ENCODE measurements around the gene DNER. TPM values are rescaled to one million over a fixed set of nuclear protein-coding genes. Genes with fewer than 3 reads are reported as not detected.

Gene DNER
- total and polyA plus RNA-seq, 2 of the 13 experiments (the other 11 are each of a cell fraction or from before 2014, with no cell fraction given) = not detected

DNA sequence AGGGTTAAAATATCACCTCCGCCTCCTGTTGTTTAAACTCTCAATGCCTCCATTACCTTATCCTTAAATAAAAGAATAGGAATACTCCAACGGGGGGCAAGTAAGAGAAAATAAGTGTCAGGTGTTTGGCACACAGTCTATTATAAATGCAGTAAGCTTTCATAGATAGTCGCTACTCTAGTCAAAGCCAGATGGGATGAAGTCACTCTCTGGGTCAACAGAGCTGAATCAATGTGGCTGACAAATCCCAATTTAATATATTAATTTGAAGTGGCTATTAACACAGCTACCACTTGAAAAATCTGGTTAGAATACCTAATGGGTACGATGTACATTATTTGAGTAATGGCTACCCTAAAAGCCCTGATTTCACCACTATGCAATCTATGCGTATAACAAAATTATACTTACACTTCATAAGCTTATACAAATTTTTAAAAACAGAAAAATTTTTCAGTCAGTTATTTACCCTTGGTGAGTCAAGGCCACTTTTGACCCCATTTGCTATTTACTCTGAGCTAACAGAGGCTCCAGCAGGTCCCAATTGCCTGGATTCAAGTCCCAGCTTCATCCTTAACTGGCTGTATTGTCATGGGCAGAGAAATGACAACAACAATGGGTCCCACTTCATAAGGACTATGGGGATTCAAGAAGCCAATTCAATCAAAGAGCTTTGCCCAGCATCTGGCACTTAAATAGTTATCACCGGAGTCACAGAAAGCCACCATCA, 275.8 kb downstream of the DNER start:
- intact Hi-C loops (cut with micrococcal nuclease; ENCODE audit: unreplicated experiment) = no loop called here
- no peaks in the 10 kb centered on the region for H4K20me1 ChIP-seq (ENCODE audit: insufficient read depth, low read length)
- CTCF ChIA-PET (ENCODE audit: low intra/inter-chr PET ratio, low total read pairs) = no interaction called here
- H3K27me3 ChIP-seq (ENCODE audit: control insufficient read depth in 1 of 2, insufficient read depth in 2 of 2, low read length in 2 of 2) = peaks cover 0 to 8% of the 10 kb centered on the region in 2 experiments; a peak in 1 of 5 replicates
- FAIRE-seq (no peak), DNase-seq (ENCODE audit: low spot score) (no peak), ATAC-seq (no peak)
- no TSS peak for BruUV-seq (replicated peaks)
- in situ Hi-C loops (cut with HindIII; ENCODE audit: extremely low pct_ligation_motif_present, low pct_unique_long_range_greater_than_20kb) = no loop called here
- no peak overlapping the region for H2AFZ ChIP-seq (ENCODE audit: low read length)
- no peaks in the 10 kb centered on the region for H3K4me1 ChIP-seq (ENCODE audit: insufficient read depth, low read length)
- no peak overlapping the region for H3K27ac ChIP-seq (ENCODE audit: extremely low read length, insufficient read depth, low read length)
- no peak overlapping the region for H3K4me2 ChIP-seq (ENCODE audit: low read depth, low read length)
- no peaks in the 10 kb centered on the region for H3K79me2 ChIP-seq (ENCODE audit: insufficient read depth, low read length)
- WGBS (ENCODE audit: low lambda C conversion rate) = 42% methylated on average over 6 of the region's 6 CpGs
- POLR2A ChIA-PET = no interaction called here
- H3K9me3 ChIP-seq (ENCODE audit: low read length) = no peaks in the 10 kb centered on the region
- H3K36me3 ChIP-seq (replicated peaks in 1 of 2; ENCODE audit: control insufficient read depth in 1 of 2, insufficient read depth in 2 of 2, low read length in 2 of 2) = no peaks in the 10 kb centered on the region
- H3K4me3 ChIP-seq (replicated peaks in 1 of 3; ENCODE audit: insufficient read depth in 1 of 3, low read depth in 2 of 3, low read length in 3 of 3) = no peak overlapping the region
- no peak overlapping the region for H3K9ac ChIP-seq (ENCODE audit: insufficient read depth, low read depth, low read length)
- TF ChIP-seq MTA3 (CRISPR knock-in tag; IDR thresholded peaks at IDR 0.05) (no peak), NFE2 (CRISPR knock-in tag; IDR thresholded peaks at IDR 0.05) (no peak), TBP (CRISPR knock-in tag; IDR thresholded peaks at IDR 0.05) (no peak), ZNF335 (CRISPR knock-in tag; IDR thresholded peaks at IDR 0.05) (no peak), KLF15 (CRISPR knock-in tag; IDR thresholded peaks at IDR 0.05; ENCODE audit: borderline replicate concordance) (no peak), MED1 (CRISPR knock-in tag; IDR thresholded peaks at IDR 0.05) (no peak), SMC3 (IDR thresholded peaks at IDR 0.05; ENCODE audit: low read length) (no peak), TFAP4 (IDR thresholded peaks at IDR 0.05; ENCODE audit: borderline replicate concordance, low read depth) (no peak), SIX1 (CRISPR knock-in tag; IDR thresholded peaks at IDR 0.05; ENCODE audit: borderline replicate concordance) (no peak), ZNF629 (CRISPR knock-in tag; conservative IDR thresholded peaks at IDR 0.05) (no peak), ZNF136 (CRISPR knock-in tag; IDR thresholded peaks at IDR 0.05; ENCODE audit: low read depth) (no peak), ZNF790 (CRISPR knock-in tag; IDR thresholded peaks at IDR 0.05; ENCODE audit: borderline replicate concordance) (no peak), TAF15 (IDR thresholded peaks at IDR 0.05; ENCODE audit: low read depth, low read length, poor library complexity, severe bottlenecking) (no peak), ZNF75D (CRISPR knock-in tag; IDR thresholded peaks at IDR 0.05; ENCODE audit: borderline replicate concordance) (no peak), ZFP41 (CRISPR knock-in tag; IDR thresholded peaks at IDR 0.05; ENCODE audit: borderline replicate concordance) (no peak)
- TF ChIP-seq, protein P1, sequence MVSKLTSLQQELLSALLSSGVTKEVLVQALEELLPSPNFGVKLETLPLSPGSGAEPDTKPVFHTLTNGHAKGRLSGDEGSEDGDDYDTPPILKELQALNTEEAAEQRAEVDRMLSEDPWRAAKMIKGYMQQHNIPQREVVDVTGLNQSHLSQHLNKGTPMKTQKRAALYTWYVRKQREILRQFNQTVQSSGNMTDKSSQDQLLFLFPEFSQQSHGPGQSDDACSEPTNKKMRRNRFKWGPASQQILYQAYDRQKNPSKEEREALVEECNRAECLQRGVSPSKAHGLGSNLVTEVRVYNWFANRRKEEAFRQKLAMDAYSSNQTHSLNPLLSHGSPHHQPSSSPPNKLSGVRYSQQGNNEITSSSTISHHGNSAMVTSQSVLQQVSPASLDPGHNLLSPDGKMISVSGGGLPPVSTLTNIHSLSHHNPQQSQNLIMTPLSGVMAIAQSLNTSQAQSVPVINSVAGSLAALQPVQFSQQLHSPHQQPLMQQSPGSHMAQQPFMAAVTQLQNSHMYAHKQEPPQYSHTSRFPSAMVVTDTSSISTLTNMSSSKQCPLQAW (CRISPR knock-in tag; IDR thresholded peaks at IDR 0.05) = no peak
- TF ChIP-seq, protein P2, sequence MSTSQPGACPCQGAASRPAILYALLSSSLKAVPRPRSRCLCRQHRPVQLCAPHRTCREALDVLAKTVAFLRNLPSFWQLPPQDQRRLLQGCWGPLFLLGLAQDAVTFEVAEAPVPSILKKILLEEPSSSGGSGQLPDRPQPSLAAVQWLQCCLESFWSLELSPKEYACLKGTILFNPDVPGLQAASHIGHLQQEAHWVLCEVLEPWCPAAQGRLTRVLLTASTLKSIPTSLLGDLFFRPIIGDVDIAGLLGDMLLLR (CRISPR knock-in tag; IDR thresholded peaks at IDR 0.05) = no peak

Data from HepG2 (cell line).